ENCODE data around the gene MDFI.

GRCh38 chr6:41699063-41699462 lies 60.8 kb downstream of the MDFI start:
- TF ChIP-seq POLR2AphosphoS5 (IDR thresholded peaks at IDR 0.05; ENCODE audit: low read depth) (no peak), CTCF (IDR thresholded peaks at IDR 0.05; ENCODE audit: insufficient read depth, low read length) (no peak), GABPA (IDR thresholded peaks at IDR 0.05; ENCODE audit: low read depth) (no peak), REST (IDR thresholded peaks at IDR 0.05; ENCODE audit: insufficient replicate concordance, low read depth) (no peak)

All from HL-60 (cell line).